K562 (cell line): ENCODE data around the gene ZNF500. TPM values are rescaled to one million over a fixed set of nuclear protein-coding genes. Genes with fewer than 3 reads are reported as not detected.

Experiments
- ATAC-seq: fragments of 200-7000 bp; cut with Tn5 transposase; 3 replicates; pipeline ENCODE4 v1.9.1; 2020; ENCODE audit warnings: moderate library complexity
- BruUV-seq: library from RNA; stranded (reverse); fragments of 400-500 nt; replicated peaks from 2 replicates; lab custom pipeline; 2021; lab: Mats Ljungman, UMichigan
- CTCF ChIA-PET: fragments of 300-600 bp; formaldehyde crosslinking; extraction: SDS; loops from one replicate; lab custom pipeline; 2021; ENCODE audit warnings: low intra/inter-chr PET ratio; lab: Yijun Ruan, JAX
- POLR2A ChIA-PET: fragments of 300-600, 350-650 bp; sonication (Branson Sonifier 250); formaldehyde crosslinking; extraction: SDS; loops from one replicate; lab custom pipeline; 2021; ENCODE audit warnings: antibody characterized with exemption, inconsistent platforms; lab: Yijun Ruan, JAX
- DNase-seq, 4 experiments: peaks; one replicate each; pipeline versions ENCODE4 v3.0.0 to v3.0.0-alpha.2; 2011 to 2018; ENCODE audit warnings: low spot score in 3 of 4, mixed read lengths in 3 of 4; ENCODE audit errors: extremely low read depth in 1 of 4
- FAIRE-seq: peaks from 2 replicates; lab custom pipeline; 2011; peaks lifted over from hg19 to GRCh38; lab: Jason Lieb, UNC
- H2AFZ ChIP-seq: 2 replicates; pipeline ENCODE4 v1.6.0; 2011; ENCODE audit warnings: low read depth, low read length, control low read depth, inconsistent platforms
- H3K27ac ChIP-seq: fragments of 200-600 bp; 3 replicates; pipeline ENCODE4 v1.8.0; 2011; ENCODE audit warnings: low read depth, mild to moderate bottlenecking, control low read depth, inconsistent platforms, low read length, moderate library complexity, mixed read lengths; ENCODE audit errors: extremely low read depth
- H3K27me3 ChIP-seq, 2 experiments: fragments of 300-600 bp in 1 of 2; 2 replicates in 1 of 2; 3 replicates in 1 of 2; pipeline versions ENCODE4 v1.6.0 to v1.8.0; 2011; ENCODE audit warnings: inconsistent platforms in 2 of 2, low read length in 2 of 2, mild to moderate bottlenecking in 1 of 2, mixed read lengths in 1 of 2, moderate library complexity in 1 of 2; ENCODE audit not compliant: control insufficient read depth in 2 of 2, insufficient read depth in 2 of 2
- H3K36me3 ChIP-seq: fragments of 300-600 bp; 3 replicates; pipeline ENCODE4 v1.8.0; 2011; ENCODE audit warnings: mild to moderate bottlenecking, low read length, inconsistent platforms; ENCODE audit not compliant: control insufficient read depth, insufficient read depth
- H3K4me1 ChIP-seq, 2 experiments: fragments of 200-600 bp in 1 of 2; replicated peaks in 1 of 2; 2 replicates in 1 of 2; 3 replicates in 1 of 2; pipeline versions ENCODE4 v1.5.1 to v1.8.0; 2011; ENCODE audit warnings: inconsistent platforms in 2 of 2, low read length in 2 of 2, mild to moderate bottlenecking in 1 of 2, mixed read lengths in 1 of 2, moderate library complexity in 1 of 2; ENCODE audit not compliant: control insufficient read depth in 2 of 2, insufficient read depth in 2 of 2
- H3K4me2 ChIP-seq: 2 replicates; pipeline ENCODE4 v1.6.1; 2011; ENCODE audit warnings: low read length, control low read depth, inconsistent platforms, mixed read lengths; ENCODE audit not compliant: insufficient read depth
- H3K4me3 ChIP-seq: fragments of 200-600 bp; sonication (generic), shearing (Covaris generic); 2 replicates; pipeline ENCODE4 v1.5.1; 2016; ENCODE audit warnings: control low read depth, inconsistent platforms
- H3K79me2 ChIP-seq: fragments of 200-600 bp; 3 replicates; pipeline ENCODE4 v1.8.0; 2011; ENCODE audit warnings: low read length, inconsistent platforms; ENCODE audit not compliant: control insufficient read depth, insufficient read depth
- H3K9ac ChIP-seq, 2 experiments: 2 replicates each; pipeline versions ENCODE4 v1.6.0 to v1.6.1; 2011; ENCODE audit warnings: low read depth in 2 of 2, low read length in 2 of 2, control low read depth in 1 of 2, inconsistent platforms in 1 of 2, mild to moderate bottlenecking in 1 of 2, mixed read lengths in 1 of 2; ENCODE audit not compliant: insufficient read depth in 1 of 2
- H3K9me1 ChIP-seq: one replicate; pipeline ENCODE4 v1.6.0; 2011; ENCODE audit warnings: inconsistent platforms, mild to moderate bottlenecking, low read length, moderate library complexity; ENCODE audit not compliant: control insufficient read depth, insufficient read depth
- H3K9me3 ChIP-seq: replicated peaks from 2 replicates; pipeline ENCODE4 v1.5.1; 2011; ENCODE audit warnings: low read depth, low read length, inconsistent platforms; ENCODE audit not compliant: control insufficient read depth, insufficient read depth
- H4K20me1 ChIP-seq: replicated peaks from 2 replicates; pipeline ENCODE4 v1.6.1; 2011; ENCODE audit warnings: low read length, inconsistent platforms, mixed read lengths; ENCODE audit not compliant: control insufficient read depth, insufficient read depth
- NKRF ChIP-seq: fragments of 450-650 bp; IDR thresholded peaks from 2 replicates; pipeline ENCODE4 v1.6.1; 2016; ENCODE audit warnings: borderline replicate concordance
- PTTG1 ChIP-seq: fragments of 450-650 bp; IDR thresholded peaks from 2 replicates; pipeline ENCODE4 v1.6.1; 2016; ENCODE audit warnings: low read depth, mild to moderate bottlenecking, missing genetic modification characterization, missing compliant biosample characterization
- ZNF133 ChIP-seq: fragments of 250-450 bp; sonication (Bioruptor Pico); IDR thresholded peaks from 2 replicates; pipeline ENCODE4 v1.4.0; 2020; ENCODE audit warnings: mild to moderate bottlenecking
- ZNF766 ChIP-seq: fragments of 200-800 bp; sonication (Bioruptor generic); conservative IDR thresholded peaks from 2 replicates; pipeline ENCODE4 v1.6.1; 2016; ENCODE audit warnings: missing genetic modification characterization, missing compliant biosample characterization
- WGBS: fragments of 100-300 bp; shearing (Covaris generic); methylation state at CpG from one replicate; pipeline ENCODE4 v1.1.6; 2016; ENCODE audit warnings: low coverage, mixed read lengths; ENCODE audit not compliant: insufficient coverage; ENCODE audit errors: missing lambda C conversion rate; 5-methylcytosine and 5-hydroxymethylcytosine counted together
- in situ Hi-C: fragments of 300-500 bp; cut with MboI; formaldehyde crosslinking; loops from 4 replicates; pipeline ENCODE4 v1.15.0; 2018; ENCODE audit warnings: inconsistent platforms, mixed read lengths
- intact Hi-C: fragments of 100-400 bp; cut with micrococcal nuclease; formaldehyde crosslinking; loops from 2 replicates; pipeline ENCODE4 v1.14.2; 2022
- polyA plus RNA-seq, 8 experiments: library from polyadenylated mRNA; depleted of rRNA in 4 of 8; stranded (reverse) in 5 of 8; unstranded in 3 of 8; fragments of >200 nt; fragmentation: Nextera tagmentation in 2 of 8; fragmentation: Illumina TruSeq in 1 of 8; extraction: Ambion mirVana in 2 of 8; extraction: Trizol in 1 of 8; gene quantifications; 2 replicates each; pipeline versions ENCODE4 v1.2.1 to v1.2.3, GENCODE V29; 2011 to 2014; ENCODE audit warnings: inconsistent platforms in 1 of 8, missing spikeins in 1 of 8
- total RNA-seq, 7 experiments: library from RNA; depleted of rRNA in 6 of 7; stranded (reverse); fragments of >200 nt in 6 of 7; fragmentation: Illumina TruSeq in 2 of 7; extraction: Trizol in 2 of 7; gene quantifications; 2 replicates each; pipeline versions ENCODE4 v1.2.1 to v1.2.3, GENCODE V29; 2011 to 2021; ENCODE audit warnings: low replicate concordance in 1 of 7

The ZNF500 gene
- total and polyA plus RNA-seq, 9 of the 15 experiments (the other 6 are each of a cell fraction or from before 2014, with no cell fraction given), result 0.80 to 20.8 (median 5.3) TPM

- H3K9me1 ChIP-seq, result peaks cover 3% of the 10 kb centered on the region
- TF ChIP-seq ZNF766 (no peak), ZNF133 (CRISPR knock-in tag) (no peak), PTTG1 (tag) (no peak), NKRF (no peak)
- H3K27ac ChIP-seq, result no peak overlapping the region
- H3K4me2 ChIP-seq, result no peak overlapping the region
- ATAC-seq (no peak), FAIRE-seq (no peak), DNase-seq (no peak)
- intact Hi-C loops, result no loop called here
- no peaks in the 10 kb centered on the region for H3K27me3 ChIP-seq
- in situ Hi-C loops, result no loop called here
- ChIA-PET POLR2A (interaction anchor here (0.5 to 2.4 kb wide), 3 partner anchors 9 to 178 kb away, joined by 3 to 11 read pairs (median 3); no protein-coding TSS in a partner anchor), CTCF (no interaction called here)
- H3K4me1 ChIP-seq, result peaks cover 3 to 6% of the 10 kb centered on the region in 2 experiments; a peak in 2 of 5 replicates
- no TSS peak for BruUV-seq
- no peak overlapping the region for H2AFZ ChIP-seq
- H3K9ac ChIP-seq, result no peak overlapping the region
- no peaks in the 10 kb centered on the region for H3K79me2 ChIP-seq
- no peak overlapping the region for H3K4me3 ChIP-seq
- no peaks in the 10 kb centered on the region for H3K9me3 ChIP-seq
- peaks cover 74% of the 10 kb centered on the region; the same call in 2 of the 3 replicates for H3K36me3 ChIP-seq
- no peaks in the 10 kb centered on the region for H4K20me1 ChIP-seq
- 84% methylated on average over 7 of the region's 8 CpGs for WGBS
These were observed 62.5 kb downstream of the ZNF500 start for GRCh38 chr16:4704491-4704890.
